NT2/D1 (cell line): ENCODE data around the gene IGFBP6.

Experiments used
- DNase-seq: peaks from one replicate; pipeline ENCODE4 v3.0.0-alpha.2; 2011; ENCODE audit warnings: low read depth, low spot score
- H3K27me3 ChIP-seq: 2 replicates; pipeline ENCODE4 v1.6.0; 2011; ENCODE audit warnings: mild to moderate bottlenecking; ENCODE audit not compliant: insufficient read length, insufficient read depth
- H3K36me3 ChIP-seq: 2 replicates; pipeline ENCODE4 v1.6.1; 2011; ENCODE audit warnings: mild to moderate bottlenecking, low read length, mixed read lengths; ENCODE audit not compliant: insufficient read depth, insufficient read length
- H3K4me1 ChIP-seq: 2 replicates; pipeline ENCODE4 v1.5.1; 2011; ENCODE audit not compliant: insufficient read depth, insufficient read length
- H3K4me3 ChIP-seq: 2 replicates; pipeline ENCODE4 v1.5.1; 2011; ENCODE audit warnings: low read depth; ENCODE audit not compliant: insufficient read length
- H3K9ac ChIP-seq: 2 replicates; pipeline ENCODE4 v1.6.0; 2011; ENCODE audit warnings: low read depth; ENCODE audit not compliant: insufficient read length
- H3K9me3 ChIP-seq: 2 replicates; pipeline ENCODE4 v1.5.1; 2011; ENCODE audit warnings: mild to moderate bottlenecking, low read length; ENCODE audit not compliant: insufficient read depth
- SUZ12 ChIP-seq: IDR thresholded peaks from 2 replicates; pipeline ENCODE4 v1.6.1; 2011; ENCODE audit not compliant: insufficient read length, insufficient read depth; ENCODE audit errors: extremely low read depth
- YY1 ChIP-seq: IDR thresholded peaks from 2 replicates; pipeline ENCODE4 v1.6.1; 2011; ENCODE audit not compliant: insufficient read length, insufficient read depth
- ZNF274 ChIP-seq: IDR thresholded peaks from 2 replicates; pipeline ENCODE4 v1.6.1; 2011; ENCODE audit warnings: mild to moderate bottlenecking, low read depth, low read length

IGFBP6 gene, protein sequence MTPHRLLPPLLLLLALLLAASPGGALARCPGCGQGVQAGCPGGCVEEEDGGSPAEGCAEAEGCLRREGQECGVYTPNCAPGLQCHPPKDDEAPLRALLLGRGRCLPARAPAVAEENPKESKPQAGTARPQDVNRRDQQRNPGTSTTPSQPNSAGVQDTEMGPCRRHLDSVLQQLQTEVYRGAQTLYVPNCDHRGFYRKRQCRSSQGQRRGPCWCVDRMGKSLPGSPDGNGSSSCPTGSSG

DNA sequence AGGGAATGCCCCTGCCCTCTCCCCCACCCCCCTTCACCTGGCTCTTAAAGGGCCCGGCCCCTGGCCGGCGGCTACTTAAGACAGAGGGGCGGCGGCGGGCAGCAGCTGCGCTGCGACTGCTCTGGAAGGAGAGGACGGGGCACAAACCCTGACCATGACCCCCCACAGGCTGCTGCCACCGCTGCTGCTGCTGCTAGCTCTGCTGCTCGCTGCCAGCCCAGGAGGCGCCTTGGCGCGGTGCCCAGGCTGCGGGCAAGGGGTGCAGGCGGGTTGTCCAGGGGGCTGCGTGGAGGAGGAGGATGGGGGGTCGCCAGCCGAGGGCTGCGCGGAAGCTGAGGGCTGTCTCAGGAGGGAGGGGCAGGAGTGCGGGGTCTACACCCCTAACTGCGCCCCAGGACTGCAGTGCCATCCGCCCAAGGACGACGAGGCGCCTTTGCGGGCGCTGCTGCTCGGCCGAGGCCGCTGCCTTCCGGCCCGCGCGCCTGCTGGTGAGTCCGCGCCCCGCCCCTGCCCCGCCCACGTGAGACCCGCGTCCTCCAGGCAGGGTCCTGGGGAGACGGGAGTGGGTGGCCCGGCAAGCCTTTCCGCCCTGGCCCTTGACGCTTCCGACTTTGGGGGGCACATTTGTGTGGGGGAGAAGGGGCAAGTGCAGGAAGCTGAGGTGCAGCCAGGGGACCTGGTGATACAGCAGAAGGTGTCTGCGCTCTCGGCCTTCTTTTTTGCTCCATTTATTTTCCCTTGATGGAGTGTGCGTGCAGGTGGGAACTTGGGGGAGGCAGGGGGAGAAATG lies at the start of gene IGFBP6:
Gene IGFBP6, plus strand, starts transcription at position 104 of the 790 bp plus-strand sequence. Its CDS starts 51 bp downstream, at position 155.
- no peak for TF ChIP-seq SUZ12
- Histone ChIP-seq H3K36me3 (peaks cover 3% of the 10 kb centered on the region), H3K9me3 (no peaks in the 10 kb centered on the region), H3K4me3 (peak within 1 kb of the TSS; percentile 66), H3K27me3 (peaks cover 31% of the 10 kb centered on the region), H3K9ac (peak within 1 kb of the TSS; percentile 81), H3K4me1 (peaks cover 23% of the 10 kb centered on the region)
- no peak for DNase-seq

- Histone ChIP-seq H3K4me1 (peaks cover 55% of the 10 kb centered on the region), H3K4me3 (no peak overlapping the region), H3K9ac (peak overlapping the region; percentile 63), H3K36me3 (peaks cover 16% of the 10 kb centered on the region), H3K9me3 (no peaks in the 10 kb centered on the region), H3K27me3 (no peaks in the 10 kb centered on the region)
- DNase-seq: no peak
- TF ChIP-seq ZNF274: no peak
- TF ChIP-seq SUZ12: no peak
- TF ChIP-seq YY1: no peak
These were observed 49.3 kb upstream of the IGFBP6 start for GRCh38 chr12:53048033-53048779.

- Histone ChIP-seq H3K27me3 (no peaks in the 10 kb centered on the region), H3K9me3 (no peaks in the 10 kb centered on the region), H3K4me1 (peaks cover 55% of the 10 kb centered on the region), H3K9ac (peak overlapping the region; percentile 67), H3K4me3 (no peak overlapping the region), H3K36me3 (peaks cover 13% of the 10 kb centered on the region)
- no peak for TF ChIP-seq SUZ12
- TF ChIP-seq ZNF274: no peak
- TF ChIP-seq YY1: no peak
- peak; percentile 74 for DNase-seq
These were observed 48.6 kb upstream of the IGFBP6 start for GRCh38 chr12:53048780-53049401.

DNA sequence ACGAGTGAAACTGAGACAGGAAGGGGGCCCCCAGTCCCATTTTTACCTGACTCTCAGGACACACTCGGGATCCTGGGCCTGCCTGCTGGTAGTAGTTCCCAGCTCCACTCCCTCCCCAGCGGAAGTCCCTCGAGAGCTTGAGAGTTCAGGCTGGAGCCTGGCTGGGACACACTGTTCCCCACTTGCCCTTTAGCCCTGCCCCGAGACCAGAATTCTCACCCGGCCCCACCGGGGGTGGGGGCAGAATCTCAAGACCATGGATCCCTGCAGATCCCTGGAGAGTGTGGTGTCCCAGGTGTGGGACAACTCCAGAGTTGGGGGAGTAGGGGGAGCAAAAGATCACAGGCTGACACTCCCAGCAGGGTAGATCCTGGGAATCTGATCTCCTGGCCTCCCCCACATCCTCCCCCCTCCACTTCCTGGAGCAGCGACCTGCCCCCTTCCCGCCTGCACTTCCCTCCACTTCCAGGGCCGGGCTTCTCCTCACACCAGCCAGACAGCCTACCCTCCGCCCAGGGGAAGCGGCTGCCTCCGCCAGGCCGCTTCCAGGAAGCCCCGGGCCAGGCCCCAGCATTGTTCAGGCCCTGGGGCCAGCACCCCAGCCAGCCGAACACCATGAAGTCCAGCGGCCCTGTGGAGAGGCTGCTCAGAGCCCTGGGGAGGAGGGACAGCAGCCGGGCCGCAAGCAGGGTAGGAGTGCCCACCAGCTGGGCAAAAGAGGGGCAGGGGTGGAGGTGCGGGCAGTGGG lies 47.7 kb upstream of the IGFBP6 start, which contains the start of gene TNS2:
Gene TNS2, plus strand, starts transcription at position 495 of the 748 bp plus-strand sequence. Its CDS starts 121 bp downstream, at position 616.
- no peak for TF ChIP-seq SUZ12
- TF ChIP-seq ZNF274: no peak
- no peak for TF ChIP-seq YY1
- Histone ChIP-seq H3K27me3 (no peaks in the 10 kb centered on the region), H3K9ac (peak within 1 kb of the TSS; percentile 67), H3K9me3 (no peaks in the 10 kb centered on the region), H3K36me3 (peaks cover 8% of the 10 kb centered on the region), H3K4me3 (no peak within 1 kb of the TSS), H3K4me1 (peaks cover 53% of the 10 kb centered on the region)
- no peak for DNase-seq

DNA sequence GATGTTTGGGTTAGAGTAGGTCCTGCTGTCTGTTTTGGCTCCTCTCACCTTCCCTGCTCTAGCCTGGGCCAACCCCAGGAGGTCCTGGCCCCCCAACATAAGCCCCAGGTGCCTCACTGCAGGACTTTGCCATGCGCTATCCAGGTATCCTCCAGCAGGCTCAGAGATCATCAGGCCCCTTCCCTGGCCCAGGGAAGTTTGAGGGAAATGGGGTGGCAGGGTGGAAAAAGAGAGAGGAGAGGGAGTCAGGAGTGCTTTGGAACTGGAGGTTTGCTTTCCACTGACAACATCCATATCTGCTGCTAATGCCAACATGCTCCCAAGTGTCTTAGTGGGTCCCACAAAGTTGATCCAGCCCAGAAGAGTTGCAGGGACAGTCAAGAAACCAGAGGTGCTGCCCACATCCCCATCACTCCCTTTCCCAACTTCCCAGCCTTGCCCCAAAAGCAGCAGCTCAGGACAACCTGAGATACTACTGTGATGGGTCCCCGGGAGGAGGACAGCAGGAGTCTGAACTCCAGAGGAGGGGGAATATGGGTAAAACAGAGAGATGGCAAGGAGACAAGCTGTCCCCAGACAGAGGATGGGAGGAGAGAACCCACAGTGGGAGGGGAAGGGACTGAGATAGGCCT lies 46.9 kb upstream of the IGFBP6 start:
- H3K36me3 ChIP-seq: peaks cover 8% of the 10 kb centered on the region
- H3K4me1 ChIP-seq: peaks cover 51% of the 10 kb centered on the region
- TF ChIP-seq ZNF274 (no peak), YY1 (no peak), SUZ12 (no peak)
- H3K9me3 ChIP-seq: no peaks in the 10 kb centered on the region
- H3K27me3 ChIP-seq: no peaks in the 10 kb centered on the region
- DNase-seq: no peak
- peak overlapping the region; percentile 67 for H3K9ac ChIP-seq
- H3K4me3 ChIP-seq: no peak overlapping the region
